Dermis microvascular lymphatic vessel endothelial cell (primary cell): Measurements from ENCODE around the gene GAPDHS. TPM values are rescaled to one million over a fixed set of nuclear protein-coding genes. Genes with fewer than 3 reads are reported as not detected.
A peak's percentile ranks its signal among the peaks of the same experiment; 100 is the strongest.

Experiments used
- DNase-seq, 2 donors: peaks; one replicate each; pipeline versions ENCODE4 v3.0.0 to v3.0.0-alpha.2; 2010; ENCODE audit warnings: low read depth in 2 of 2
- total RNA-seq: library from RNA; depleted of rRNA; stranded (reverse); fragments of >200 nt; gene quantifications from 2 replicates; pipeline ENCODE4 v1.2.1, GENCODE V29; 2014

GAPDHS gene
- not detected in 2 replicates for total RNA-seq

DNA sequence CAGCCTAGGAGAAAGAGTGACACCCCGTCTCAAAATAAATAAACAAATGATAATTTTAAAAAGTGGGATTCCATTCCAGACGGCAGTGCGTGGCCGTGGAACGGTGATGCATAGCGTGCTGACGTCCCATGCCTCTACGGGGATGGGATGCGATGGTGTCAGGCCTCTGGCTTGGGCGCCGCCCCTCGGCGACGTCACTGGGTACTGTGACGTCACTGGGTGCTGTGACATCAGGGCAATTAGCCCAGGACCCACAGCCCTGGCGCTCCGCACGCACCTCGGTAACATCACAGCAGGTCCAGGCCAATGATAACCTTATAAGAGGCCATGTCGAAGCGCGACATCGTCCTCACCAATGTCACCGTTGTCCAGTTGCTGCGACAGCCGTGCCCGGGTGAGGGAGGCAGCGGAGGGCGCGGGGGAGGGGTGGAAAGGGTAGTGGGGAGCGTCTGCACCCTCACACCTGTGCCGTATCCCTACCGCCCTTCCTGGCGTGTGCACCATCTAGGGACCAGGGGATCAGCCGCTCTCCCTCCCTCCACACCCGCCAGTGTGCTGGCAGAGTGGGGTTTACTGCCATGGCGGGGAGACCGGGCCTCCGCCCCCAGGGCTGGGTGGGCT, at the start of gene GAPDHS:
Gene GAPDHS (plus strand): TSS at position 256 of the 621 bp plus-strand sequence. CDS start 72 bp downstream, at position 328.
- DNase-seq: no peak

DNA sequence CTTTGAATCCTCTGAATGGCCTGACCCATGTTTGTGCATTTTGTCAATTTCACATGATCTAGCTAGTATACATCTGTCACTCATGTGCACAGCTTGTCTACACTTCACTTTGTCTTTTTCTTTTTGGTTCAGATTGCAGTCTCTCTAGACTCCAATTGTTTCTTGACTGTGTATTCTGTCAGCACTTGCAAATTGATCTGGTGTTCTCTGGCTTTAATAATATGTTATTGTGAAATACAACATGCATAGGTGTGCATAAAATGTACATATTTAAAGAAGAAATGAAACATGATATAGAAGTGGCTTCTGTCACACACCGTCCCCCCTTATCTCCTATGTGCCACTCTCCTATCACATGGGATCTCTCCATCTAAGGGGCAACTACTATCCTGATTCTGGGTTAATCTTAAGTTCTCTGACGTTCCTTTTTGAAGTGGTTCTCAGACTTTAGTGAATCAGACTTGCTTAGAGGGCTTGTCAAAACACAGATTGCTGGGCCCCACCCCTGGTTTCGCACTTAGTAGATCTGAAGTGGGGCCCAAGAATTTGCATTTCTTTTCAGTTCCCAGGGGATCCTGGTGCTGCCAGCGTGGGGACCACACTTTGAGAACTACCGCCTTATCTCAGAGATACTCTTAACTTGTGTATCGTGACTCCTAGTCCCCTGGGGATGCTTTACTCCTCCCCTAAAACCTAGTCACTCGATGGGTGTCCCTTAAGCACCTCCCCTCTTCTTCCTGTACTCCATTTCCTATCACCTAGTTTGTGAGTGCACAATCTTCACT, 48.8 kb upstream of the GAPDHS start:
- DNase-seq: no peak

DNA sequence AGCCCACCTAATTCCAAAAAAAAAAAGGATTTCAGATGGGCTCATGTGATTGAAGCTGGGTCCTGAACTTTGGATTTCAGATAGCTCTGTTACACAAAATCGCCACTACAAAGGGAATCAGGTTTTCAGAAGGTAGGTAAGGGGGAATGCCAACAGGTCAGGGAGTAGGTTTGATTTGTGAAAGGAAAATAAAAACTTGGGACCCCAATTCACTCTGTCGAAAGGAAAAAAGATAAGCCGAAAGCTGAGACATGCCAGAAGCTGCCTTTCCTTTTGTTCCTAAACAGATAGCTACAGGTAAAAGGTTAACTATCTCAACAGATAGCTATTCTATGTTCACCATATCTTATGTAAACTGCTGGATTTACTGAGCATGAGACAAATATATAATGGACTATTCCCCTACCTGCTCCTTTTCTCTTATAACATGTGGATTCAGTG, 47.0 kb upstream of the GAPDHS start:
- no peak for DNase-seq

DNA sequence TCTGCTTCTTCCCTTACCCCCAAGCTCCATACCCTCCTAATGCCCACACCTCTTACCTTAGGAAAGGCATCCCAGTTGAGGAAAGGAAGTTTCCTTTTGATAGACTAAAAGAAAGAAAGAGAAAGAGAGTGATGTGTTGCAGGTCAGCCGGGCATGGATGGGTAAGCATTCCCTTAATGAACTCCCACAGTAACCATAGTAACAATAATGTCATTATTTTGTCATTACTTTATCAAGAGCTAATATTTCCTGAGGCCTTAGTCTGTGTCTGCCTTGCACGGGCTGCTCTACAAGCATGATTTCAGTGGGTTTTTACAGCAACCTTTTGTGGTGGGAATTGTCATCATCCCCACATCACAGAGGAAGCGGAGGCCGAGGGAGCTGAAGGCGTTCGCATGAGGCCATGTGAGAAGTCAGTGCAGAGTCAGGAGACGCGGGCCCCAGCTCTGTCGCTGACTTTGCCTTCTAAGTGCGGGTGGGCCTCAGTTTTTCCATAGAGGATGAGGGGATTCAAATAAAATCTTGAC, 45.5 kb upstream of the GAPDHS start:
- no peak for DNase-seq

DNA sequence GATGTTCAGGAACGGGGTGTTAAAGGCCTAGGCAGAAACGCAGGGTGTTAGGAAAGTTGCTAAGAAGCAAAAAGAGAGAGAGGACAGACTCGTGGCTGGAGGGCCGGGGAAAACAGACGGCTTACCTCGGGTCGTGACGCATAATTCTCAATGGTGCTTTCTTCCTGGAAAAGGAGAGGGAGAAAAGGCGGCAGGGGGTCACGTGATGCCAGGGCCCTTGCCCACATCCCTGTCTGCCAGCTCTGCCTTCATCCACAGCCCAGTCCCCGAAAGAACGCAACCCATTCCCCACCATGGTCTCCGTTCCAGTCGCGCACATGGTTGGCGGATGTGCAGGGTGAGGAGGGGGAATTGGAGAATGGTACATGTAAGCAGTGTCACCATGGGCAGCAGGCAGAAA, 44.6 kb upstream of the GAPDHS start:
- DNase-seq: no peak

DNA sequence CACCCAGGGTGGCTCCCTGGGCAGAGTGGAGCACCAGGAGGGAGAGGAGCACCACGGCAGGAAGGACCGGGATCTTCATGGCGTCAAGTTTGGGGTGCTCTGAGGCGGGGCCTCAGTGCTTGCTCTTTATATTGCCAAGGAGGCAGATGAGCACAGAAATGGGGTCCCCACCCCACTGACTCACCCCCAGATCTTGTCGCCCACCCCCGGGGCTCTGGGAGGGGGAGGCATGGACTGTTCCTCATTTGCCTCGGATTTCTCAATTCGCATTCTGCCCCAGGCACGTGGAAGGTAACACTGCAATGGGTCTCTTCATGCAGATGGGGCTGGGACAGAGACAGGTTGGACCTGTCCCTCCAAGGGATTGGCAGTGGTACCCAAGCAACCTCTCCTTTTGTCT, 42.9 kb upstream of the GAPDHS start, which contains the start of gene KRTDAP:
Gene KRTDAP (minus strand): TSS at position 101 of the 400 bp plus-strand sequence. CDS start 22 bp downstream, at position 79.
- DNase-seq: no peak

DNA sequence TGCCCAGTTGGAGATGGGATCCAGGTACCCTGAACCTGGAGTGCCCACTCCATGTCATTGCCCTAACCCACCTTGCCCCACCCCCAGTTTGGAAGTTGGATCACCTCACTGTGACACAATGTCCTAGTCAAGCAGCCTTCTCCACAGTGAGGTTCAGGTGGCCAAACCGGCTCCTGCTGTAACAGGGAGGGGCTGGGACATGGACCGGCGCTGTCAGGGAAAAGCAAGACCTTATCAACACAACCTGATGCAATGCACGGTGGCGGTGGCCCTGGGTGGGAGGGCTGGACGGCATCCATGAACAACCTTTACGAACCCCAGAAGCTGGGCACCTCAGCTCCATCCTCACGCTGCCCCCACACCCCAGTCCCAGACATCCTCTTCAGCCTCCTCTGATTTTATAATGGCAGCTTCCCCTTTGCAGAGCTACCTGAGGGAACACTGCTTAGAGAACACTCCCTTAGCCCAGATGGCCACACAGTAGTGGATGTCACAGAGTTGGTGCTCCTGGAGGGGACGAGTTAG, 41.4 kb upstream of the GAPDHS start:
- no peak for DNase-seq

DNA sequence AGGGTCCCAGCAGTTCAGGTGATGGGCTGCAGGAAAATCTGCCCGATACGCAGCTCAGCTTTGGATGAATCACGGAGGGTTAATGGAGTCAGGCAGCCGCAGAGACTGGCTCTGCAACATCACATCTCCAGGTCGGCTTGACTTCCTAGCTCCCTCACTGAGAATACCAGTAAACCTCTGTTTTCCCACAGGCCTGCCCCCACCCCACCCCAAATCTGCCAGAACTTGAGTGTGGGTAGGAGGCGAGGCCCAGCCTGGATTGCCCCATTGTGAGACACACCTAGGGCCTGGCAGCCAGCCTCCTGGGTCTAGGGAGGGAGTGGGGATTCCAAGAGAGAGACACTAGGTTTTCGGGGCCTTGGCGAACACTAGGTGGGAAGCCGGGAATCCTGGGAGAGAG, 39.3 kb upstream of the GAPDHS start:
- no peak for DNase-seq

DNA sequence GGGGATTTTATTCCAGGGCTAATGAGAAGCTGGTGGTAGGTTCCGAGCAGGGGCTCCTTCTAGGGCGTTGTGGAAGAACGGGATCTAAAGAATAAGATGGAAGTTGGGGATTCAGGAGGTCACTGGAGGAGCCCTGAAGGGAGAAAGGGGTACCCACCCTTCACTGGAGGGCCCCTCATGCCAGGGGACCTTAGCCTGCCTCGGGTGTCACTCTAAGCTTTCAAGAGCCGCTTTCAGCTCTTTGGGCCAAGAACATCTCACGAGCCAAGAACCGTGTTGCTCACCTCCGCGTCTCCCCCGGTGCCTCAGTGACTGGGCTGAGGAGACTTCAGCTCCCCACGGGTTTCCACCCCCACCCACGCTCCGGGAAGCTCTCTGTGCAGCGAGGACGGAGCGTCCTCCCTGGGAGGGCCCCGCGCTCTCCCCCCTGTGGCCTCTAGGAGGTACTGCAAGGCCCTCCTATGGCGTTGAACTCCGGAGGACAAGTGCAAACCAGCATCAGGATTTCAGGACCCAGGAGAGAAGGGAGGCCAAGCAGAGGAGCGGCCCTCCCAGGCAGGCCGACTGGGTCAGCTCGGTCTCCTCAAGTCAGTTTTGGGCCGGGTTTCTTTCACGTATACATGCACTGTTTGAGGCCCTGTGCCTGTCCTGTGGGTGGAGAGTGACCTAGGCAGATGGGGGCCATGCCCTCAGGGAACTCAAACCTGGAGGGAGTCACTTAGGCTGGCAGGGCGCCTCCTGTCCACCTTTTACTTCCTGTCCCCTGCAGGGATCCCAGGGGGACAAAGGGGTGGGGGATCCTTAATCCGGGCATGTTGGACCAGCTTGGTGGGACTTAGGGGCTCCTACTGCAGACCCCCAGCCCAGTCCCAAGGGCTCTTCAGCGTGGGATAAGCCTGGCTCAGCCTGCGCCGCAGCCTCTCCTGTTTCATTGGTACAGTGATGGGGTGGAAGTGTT, 37.9 kb upstream of the GAPDHS start:
- DNase-seq: peak; percentile 25 to 56

DNA sequence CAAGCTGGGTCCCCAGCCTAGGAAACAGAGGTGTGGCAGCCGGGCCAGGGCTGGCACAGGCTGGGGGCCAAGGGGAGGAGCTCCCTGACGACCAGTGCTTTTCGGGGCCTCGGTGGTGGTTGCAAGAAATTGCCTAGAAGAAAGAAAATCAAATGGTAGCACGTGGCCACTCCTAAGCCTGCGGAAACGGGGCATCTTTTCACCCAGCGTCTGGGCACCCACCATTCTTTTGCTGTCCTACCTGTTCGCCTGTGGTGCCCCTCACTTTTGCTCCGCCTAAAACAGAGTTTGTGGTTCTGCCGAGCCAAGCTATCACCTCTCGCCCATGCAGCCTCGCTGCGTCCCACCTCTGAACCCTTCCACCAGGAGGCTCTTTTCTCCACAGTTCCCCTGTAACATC, 35.9 kb upstream of the GAPDHS start:
- DNase-seq: no peak

DNA sequence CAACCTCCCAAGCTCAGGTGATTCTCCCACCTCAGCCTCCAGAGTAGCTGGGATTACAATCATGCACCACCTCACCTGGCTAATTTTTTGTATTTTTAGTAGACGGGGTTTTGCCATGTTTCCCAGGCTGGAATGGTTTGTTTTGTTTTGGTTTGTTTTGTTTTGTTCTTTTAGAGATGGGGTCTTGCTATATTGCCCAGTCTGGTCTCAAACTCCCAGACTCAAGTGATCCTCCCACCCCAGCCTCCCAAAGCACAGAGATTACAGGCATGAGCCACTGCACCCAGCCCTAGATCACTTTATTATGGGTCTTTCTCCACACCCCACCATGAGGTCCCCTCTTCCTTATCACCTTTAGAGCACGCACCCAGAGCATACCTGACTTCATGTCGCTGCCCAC, 35.0 kb upstream of the GAPDHS start:
- no peak for DNase-seq

DNA sequence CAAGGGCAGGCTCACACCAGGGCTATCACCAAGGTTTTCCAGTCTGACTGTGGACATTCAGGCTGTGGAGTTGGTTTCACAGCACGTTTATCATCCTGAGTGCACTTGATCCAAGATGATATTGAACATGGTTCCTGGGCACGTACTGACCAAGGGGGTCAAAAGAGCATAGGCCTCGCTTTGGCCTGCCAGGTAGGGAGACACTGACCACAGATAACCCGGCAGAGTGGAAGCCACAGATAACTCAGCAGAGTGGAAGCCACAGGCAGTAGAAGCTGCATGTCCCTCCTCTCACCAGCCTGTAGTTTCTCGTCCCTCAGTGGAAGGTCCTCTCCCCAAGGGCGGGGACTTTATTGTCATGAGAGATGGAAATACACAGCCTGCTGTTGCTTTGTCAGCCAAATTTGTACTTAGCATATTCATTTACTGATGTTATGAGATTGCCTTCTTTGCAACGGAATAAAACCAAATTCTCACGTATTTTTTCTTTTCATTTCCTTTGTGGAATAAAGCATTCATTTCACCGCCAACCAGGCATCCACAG, 34.2 kb upstream of the GAPDHS start:
- DNase-seq: no peak

DNA sequence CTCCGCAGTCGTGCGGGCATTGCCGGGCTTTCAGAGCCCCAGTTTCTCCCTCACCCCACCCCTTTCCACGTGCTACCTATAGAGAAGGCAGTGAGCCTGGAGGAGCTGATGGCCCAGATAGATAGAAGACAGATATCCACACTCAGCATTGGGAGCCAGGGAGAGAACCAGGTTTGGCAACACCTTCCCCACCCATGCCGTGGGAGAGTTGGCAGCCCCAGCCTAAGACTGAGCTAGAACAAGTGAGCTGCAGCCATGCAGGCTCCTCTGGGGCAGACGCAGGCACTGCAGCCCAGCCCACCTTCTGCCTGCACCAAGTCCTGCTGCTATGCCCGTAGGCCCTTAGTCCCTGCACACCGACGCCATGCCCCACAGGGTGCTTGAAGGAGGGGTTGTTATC, 32.6 kb upstream of the GAPDHS start:
- DNase-seq: no peak

DNA sequence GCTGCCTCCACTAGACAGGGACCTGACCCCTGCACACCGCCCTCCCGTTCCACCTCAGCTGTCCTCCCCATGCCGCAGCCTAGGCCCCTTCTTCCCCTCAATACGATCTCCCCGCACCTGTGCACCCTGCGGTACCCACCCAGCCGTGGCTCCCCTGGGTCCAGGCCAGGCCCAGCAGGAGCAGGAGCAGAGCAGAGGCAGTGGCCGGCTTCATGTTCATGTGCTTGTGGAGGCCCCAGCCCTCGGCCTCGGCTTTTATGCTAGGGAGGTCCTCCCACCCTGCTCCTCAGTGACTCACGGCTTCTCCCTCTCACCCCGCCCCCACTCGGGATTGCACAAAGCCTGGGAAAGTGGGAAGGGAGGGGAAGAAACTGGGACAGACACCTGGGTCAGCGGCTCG, 31.6 kb upstream of the GAPDHS start:
- no peak for DNase-seq

DNA sequence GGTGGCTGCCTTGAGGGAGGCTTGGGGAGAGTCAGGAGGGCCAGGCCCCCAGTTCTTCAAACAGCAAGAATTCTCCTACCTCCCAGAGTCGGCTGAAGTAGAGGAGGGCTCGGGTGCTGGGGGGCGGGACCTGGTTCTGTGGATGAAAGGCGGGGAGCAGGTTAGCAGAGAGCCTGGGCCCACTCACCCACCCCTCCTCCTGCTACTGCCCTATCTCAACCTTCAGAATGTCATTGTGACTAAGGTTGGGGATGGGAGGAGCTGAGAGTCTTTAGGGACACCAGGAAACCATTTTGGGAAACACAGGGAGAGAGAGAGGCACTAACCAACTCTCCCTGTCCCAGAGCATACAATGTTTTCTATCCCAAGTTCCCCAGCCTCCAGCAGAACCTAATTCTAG, 30.5 kb upstream of the GAPDHS start:
- no peak for DNase-seq

DNA sequence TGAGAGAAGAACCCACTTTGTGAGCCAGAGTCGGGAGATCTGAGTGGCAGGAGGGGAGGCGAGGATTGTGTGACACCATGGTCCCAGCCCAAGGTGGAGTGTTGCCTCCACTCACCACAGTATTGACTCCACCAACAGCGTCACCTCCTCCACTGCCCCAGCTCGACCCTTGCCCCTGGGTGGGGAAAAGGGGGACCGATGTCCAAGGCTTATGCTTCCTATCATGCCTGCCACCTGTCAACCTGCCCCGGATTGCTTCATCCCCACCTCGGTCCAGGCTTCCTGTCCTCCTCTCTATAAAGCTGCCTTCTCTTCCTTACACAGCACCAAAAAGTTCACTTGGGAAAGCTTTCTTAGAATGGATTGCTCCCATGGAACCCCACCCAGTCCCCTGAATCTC, 27.2 kb upstream of the GAPDHS start:
- no peak for DNase-seq

DNA sequence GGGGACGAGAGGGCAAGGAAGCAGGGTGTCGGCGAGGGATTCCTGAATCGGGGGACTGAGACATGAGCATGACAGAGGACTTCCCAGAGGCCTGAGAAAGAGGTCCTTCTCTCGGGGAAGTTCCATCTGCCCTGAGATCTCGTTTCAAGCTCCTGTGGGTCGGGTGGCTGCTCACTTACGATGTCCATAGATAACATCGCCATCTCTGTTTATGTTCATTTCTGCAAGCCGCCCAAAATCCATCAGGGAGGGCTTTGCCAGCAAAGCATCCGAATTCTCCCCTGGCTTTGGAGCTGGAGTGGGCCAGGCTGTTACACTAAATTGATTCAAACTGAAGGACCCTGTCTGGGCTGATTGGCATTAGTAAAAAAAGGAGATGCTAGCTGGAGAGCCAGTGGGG, 25.7 kb upstream of the GAPDHS start:
- no peak for DNase-seq

DNA sequence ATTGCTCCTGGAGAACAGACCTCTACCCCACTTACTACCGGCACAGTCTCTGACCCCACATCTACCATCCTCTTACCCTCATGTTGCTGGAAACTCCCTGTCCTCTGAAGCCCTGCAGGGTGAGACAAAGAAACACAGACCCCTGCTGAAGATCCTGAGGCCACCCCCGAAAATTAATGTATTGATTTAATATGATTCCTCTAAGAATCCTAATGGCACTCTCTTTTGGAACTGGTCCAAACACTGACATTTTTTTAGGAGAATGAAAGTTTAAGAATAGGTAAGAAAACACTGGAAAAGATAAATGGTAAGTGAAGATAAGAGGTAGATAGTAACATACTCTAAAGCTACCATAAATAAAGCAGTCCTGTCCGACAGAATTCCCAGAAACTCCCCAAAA, 25.1 kb upstream of the GAPDHS start:
- DNase-seq: no peak

DNA sequence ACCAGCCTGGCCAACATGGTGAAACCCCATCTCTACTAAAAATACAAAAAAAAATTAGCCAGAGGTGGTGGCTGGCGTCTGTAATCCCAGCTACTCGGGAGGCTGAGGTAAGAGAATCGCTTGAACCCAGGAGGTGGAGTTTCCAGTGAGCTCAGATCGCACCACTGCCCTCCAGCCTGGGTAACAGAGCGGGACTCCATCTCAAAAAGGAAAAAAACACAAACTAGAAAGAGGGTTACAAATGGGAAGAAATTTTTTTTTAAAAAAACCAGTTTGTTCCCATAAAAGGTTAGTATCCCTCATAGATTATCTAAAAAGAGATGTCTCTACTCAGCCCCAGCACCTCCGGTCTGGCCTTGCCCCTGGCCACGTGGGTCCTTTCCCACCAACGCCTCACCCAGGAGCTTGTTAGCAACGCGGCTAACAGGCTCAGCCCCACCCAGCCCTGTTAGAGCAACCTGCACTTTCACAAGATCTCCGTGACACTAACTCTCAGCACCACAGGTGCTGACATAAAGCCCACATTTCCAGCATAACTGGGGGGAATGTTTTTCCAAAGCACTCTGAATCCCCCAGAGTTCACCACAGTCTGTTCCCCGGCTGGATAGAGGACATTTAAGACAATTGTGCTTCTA, 24.1 kb upstream of the GAPDHS start:
- no peak for DNase-seq

DNA sequence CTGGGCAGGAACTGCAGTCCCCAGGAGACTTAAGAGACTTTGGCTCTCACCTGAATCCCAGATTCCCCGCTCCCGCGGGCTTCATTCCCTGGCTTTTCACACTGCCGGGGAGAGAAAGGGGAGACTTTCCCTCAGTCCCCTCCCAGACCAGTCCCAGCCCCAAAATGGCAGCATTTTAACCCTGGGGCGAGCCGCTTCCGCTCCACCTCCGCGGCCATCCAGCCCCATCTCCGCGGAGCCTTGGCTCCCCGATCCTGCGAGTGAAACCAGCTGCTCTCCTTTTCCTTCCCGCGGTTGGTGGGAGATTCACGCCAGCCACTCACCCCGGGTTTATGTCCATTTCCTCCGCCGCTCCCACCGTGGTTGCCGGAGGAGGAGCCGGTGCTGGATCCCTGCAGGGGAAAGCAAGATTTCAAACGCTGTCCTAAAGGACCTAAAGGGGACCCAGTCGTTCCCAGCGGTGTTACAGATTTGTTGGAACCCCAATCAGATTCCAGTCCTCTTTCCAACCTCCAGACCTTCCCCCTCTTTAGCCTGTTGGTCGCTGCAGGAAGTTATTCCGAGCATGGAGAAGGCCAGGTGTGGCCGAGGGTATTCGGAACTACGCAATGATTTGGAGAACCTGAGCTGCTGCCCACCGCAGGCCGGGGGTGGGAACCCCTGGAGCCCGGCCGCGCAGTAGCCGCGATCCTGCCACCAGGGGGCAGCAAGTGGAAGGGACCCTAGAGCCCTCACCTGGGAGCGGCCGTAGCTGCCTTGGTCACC, 23.2 kb upstream of the GAPDHS start:
- peak in 1 of 2 donors; percentile 35 for DNase-seq
